ENCODE measurements around the gene FBXO28.

DNA sequence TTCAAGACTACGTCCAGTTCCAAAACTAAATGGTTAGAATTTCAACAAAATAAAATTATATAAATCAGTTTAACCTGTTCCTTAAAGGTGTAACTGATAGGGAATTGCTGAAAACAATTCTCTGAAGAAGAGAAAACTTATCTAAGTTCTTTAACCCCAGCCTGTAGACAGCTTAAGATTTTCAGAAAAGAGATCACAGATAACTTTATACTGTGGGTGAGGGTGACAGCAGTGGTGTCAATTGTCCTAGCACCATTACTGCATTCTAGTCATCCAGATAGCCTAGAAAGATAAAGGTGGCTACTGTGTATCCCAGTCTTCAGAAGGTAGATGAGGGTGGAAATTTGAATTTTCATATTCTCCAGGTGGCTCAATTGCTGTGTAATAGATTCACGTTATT is 49.4 kb downstream of the FBXO28 start:
- TF ChIP-seq, protein P1, sequence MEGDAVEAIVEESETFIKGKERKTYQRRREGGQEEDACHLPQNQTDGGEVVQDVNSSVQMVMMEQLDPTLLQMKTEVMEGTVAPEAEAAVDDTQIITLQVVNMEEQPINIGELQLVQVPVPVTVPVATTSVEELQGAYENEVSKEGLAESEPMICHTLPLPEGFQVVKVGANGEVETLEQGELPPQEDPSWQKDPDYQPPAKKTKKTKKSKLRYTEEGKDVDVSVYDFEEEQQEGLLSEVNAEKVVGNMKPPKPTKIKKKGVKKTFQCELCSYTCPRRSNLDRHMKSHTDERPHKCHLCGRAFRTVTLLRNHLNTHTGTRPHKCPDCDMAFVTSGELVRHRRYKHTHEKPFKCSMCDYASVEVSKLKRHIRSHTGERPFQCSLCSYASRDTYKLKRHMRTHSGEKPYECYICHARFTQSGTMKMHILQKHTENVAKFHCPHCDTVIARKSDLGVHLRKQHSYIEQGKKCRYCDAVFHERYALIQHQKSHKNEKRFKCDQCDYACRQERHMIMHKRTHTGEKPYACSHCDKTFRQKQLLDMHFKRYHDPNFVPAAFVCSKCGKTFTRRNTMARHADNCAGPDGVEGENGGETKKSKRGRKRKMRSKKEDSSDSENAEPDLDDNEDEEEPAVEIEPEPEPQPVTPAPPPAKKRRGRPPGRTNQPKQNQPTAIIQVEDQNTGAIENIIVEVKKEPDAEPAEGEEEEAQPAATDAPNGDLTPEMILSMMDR (IDR thresholded peaks at IDR 0.05; ENCODE audit: poor library complexity): no peak
- TF ChIP-seq EZH2 (IDR thresholded peaks at IDR 0.05; ENCODE audit: borderline replicate concordance) (no peak), EZH2phosphoT487 (IDR thresholded peaks at IDR 0.05; ENCODE audit: low read depth, severe bottlenecking, unreplicated experiment) (no peak)

All from hepatocyte (in vitro differentiated cells).